ENCODE measurements around the gene SGCA.

- TF ChIP-seq, protein P1, sequence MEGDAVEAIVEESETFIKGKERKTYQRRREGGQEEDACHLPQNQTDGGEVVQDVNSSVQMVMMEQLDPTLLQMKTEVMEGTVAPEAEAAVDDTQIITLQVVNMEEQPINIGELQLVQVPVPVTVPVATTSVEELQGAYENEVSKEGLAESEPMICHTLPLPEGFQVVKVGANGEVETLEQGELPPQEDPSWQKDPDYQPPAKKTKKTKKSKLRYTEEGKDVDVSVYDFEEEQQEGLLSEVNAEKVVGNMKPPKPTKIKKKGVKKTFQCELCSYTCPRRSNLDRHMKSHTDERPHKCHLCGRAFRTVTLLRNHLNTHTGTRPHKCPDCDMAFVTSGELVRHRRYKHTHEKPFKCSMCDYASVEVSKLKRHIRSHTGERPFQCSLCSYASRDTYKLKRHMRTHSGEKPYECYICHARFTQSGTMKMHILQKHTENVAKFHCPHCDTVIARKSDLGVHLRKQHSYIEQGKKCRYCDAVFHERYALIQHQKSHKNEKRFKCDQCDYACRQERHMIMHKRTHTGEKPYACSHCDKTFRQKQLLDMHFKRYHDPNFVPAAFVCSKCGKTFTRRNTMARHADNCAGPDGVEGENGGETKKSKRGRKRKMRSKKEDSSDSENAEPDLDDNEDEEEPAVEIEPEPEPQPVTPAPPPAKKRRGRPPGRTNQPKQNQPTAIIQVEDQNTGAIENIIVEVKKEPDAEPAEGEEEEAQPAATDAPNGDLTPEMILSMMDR (IDR thresholded peaks at IDR 0.05), result no peak
- no peak for TF ChIP-seq POLR2A (IDR thresholded peaks at IDR 0.05)
These were observed 23.2 kb downstream of the SGCA start for GRCh38 chr17:50188921-50189549.

Data from esophagus squamous epithelium (tissue), 4 donors.